ENCODE results near the gene CCDC102A. TPM values are rescaled to one million over a fixed set of nuclear protein-coding genes. Genes with fewer than 3 reads are reported as not detected.

CCDC102A gene
- total and polyA plus RNA-seq, 2 donors = 12.7 to 25.6 TPM

- Histone ChIP-seq H3K36me3 (ENCODE audit: insufficient read depth) (no peaks in the 10 kb centered on the region), H3K27ac (ENCODE audit: low read depth) (no peak overlapping the region), H3K4me1 (ENCODE audit: insufficient read depth) (peaks cover under 1% of the 10 kb centered on the region), H3K4me3 (ENCODE audit: low read depth, low read length) (no peak overlapping the region)
- no peak for DNase-seq (ENCODE audit: extremely low spot score)
- 76% methylated on average over 126 of the region's 126 CpGs for WGBS
Observed at GRCh38 chr16:57528499-57529390, 7.6 kb downstream of the CCDC102A start.

DNA sequence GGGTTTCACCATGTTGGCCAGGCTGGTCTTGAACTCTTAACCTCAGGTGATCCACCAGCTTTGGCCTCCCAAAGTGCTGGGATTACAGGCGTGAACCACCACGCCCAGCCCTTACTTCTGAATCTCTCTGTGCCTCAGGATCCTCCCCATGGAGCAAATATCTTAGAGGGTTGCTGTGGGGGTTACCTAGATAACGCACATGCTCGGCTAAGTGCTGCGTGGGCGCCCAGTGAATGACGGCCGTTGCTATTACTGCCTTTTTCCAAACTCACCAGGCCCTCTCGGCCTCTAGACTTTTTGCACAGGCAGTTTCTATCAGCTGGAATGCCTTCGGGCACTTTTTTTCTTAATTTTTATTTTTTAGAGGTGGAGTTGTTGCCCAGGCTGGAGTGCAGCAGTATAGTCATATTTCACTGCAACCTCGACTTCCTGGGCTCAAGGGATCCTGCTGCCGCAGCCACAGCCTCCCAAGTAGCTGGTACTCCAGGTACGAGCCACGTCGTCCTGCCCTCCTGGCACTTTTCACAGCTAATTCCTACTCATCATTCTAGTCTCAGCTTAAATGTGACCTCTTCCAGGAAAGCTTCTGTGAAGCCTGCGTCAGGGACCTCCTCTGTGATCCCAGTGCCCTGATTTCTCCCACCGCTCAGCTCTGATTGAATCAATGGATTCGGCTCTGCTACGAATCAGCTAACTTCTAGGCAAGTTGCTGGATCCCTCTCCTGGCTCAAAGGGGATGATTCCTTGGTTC is 8.6 kb downstream of the CCDC102A start:
- Histone ChIP-seq H3K36me3 (ENCODE audit: insufficient read depth) (no peaks in the 10 kb centered on the region), H3K4me1 (ENCODE audit: insufficient read depth) (no peaks in the 10 kb centered on the region), H3K4me3 (ENCODE audit: low read depth, low read length) (no peak overlapping the region), H3K27ac (ENCODE audit: low read depth) (no peak overlapping the region)
- no peak for DNase-seq (ENCODE audit: extremely low spot score)
- WGBS = 95% methylated on average over 19 of the region's 19 CpGs

DNA sequence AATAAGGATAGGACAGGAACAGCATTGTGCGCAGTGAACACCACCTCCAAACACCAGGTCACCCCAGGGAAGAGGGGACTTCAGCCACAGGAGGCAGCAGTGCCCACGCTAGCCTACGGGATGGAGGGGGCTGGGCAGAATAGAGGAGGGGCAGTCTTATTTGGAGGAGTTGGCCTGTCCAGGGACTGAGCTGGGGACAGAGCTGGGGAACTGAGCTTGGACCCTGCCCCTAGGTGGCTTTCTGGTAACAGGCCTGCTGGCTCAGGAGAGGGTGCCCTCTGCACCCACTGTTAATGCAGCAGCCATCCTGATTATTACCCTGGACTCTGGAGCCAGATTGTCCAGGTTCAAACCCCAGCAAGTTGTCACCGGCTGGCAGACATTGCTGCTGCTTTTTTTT is 9.3 kb downstream of the CCDC102A start:
- WGBS = 87% methylated on average over 4 of the region's 4 CpGs
- H3K36me3 ChIP-seq (ENCODE audit: insufficient read depth) = no peaks in the 10 kb centered on the region
- H3K27ac ChIP-seq (ENCODE audit: low read depth) = no peak overlapping the region
- H3K4me3 ChIP-seq (ENCODE audit: low read depth, low read length) = no peak overlapping the region
- no peaks in the 10 kb centered on the region for H3K4me1 ChIP-seq (ENCODE audit: insufficient read depth)
- no peak for DNase-seq (ENCODE audit: extremely low spot score)

DNA sequence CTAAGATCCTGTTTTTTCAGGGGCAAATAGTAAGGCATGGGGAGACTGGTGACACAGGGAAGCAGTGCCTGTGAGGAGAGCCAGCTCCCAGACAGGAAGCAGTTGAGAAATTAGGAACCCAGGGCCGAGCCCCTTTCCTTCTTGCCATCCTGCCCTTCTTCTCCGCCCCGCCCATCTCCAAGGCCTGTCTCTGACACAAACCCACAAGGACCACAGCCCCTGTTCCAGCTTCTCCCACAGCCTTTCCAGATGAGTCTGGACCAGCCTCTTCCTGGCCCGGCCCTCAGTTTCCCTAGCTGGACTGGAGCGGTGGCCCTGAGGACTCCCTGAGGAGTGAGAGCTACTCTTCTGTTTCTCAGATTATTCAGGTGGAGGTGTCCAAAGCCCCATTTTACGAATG is 9.9 kb downstream of the CCDC102A start:
- Histone ChIP-seq H3K27ac (ENCODE audit: low read depth) (no peak overlapping the region), H3K36me3 (ENCODE audit: insufficient read depth) (no peaks in the 10 kb centered on the region), H3K4me3 (ENCODE audit: low read depth, low read length) (no peak overlapping the region), H3K4me1 (ENCODE audit: insufficient read depth) (no peaks in the 10 kb centered on the region)
- WGBS = 90% methylated on average over 6 of the region's 6 CpGs
- DNase-seq (ENCODE audit: extremely low spot score) = no peak

DNA sequence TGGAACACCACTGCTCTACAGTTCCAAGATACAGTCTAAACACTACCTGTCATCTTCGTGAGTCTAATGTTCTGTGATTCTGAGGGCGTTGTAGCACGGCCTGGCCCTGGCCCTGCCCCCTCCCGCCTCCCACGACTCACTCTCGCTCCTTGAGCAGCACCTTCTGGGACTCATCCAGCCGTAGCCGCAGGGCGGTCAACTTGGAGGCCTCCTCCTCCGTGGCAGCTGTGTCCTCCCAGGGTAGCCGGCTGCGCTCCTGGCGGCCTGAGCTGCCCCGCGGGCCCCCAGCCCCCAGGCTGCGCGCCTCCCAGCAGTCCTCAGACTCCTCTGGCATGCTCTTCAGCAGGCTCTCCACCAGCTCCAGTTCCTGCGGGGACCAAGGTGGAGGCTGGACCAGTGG is 10.6 kb downstream of the CCDC102A start:
- no peak overlapping the region for H3K27ac ChIP-seq (ENCODE audit: low read depth)

DNA sequence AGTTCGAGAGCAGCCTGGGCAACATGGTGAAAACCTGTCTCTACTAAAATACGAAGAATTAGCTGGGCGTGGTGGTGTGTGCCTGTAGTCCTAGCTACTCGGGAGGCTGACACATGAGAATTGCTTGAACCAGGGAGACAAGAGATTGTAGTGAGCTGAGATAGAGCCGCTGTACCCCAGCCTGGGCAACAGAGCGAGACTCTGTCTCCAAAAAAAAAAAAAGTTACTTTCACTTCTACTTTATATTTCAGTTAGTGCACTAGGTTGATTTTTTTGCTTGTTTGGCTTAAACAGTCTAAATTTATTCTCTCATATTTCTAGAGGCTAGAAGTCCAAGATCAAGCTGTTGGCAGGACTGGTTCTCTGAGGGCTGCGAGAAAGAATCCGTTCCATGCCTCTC is 13.4 kb downstream of the CCDC102A start:
- DNase-seq (ENCODE audit: extremely low spot score) = no peak
- Histone ChIP-seq H3K4me3 (ENCODE audit: low read depth, low read length) (no peak overlapping the region), H3K27ac (ENCODE audit: low read depth) (no peak overlapping the region), H3K36me3 (ENCODE audit: insufficient read depth) (no peaks in the 10 kb centered on the region), H3K4me1 (ENCODE audit: insufficient read depth) (no peaks in the 10 kb centered on the region)
- WGBS = 89% methylated on average over 8 of the region's 8 CpGs

More for the DNA sequence above, 10.6 kb downstream of the CCDC102A start:
- WGBS = 82% methylated on average over 18 of the region's 18 CpGs
- no peak for DNase-seq (ENCODE audit: extremely low spot score)
- Histone ChIP-seq H3K4me3 (ENCODE audit: low read depth, low read length) (no peak overlapping the region), H3K36me3 (ENCODE audit: insufficient read depth) (no peaks in the 10 kb centered on the region), H3K4me1 (ENCODE audit: insufficient read depth) (no peaks in the 10 kb centered on the region)

GRCh38 chr16:57519796-57520360 is 16.5 kb downstream of the CCDC102A start:
- Histone ChIP-seq H3K36me3 (ENCODE audit: insufficient read depth) (no peaks in the 10 kb centered on the region), H3K27ac (ENCODE audit: low read depth) (no peak overlapping the region), H3K4me1 (ENCODE audit: insufficient read depth) (no peaks in the 10 kb centered on the region), H3K4me3 (ENCODE audit: low read depth, low read length) (no peak overlapping the region)
- 38% methylated on average over 10 of the region's 10 CpGs for WGBS
- no peak for DNase-seq (ENCODE audit: extremely low spot score)

- Histone ChIP-seq H3K4me1 (ENCODE audit: insufficient read depth) (no peaks in the 10 kb centered on the region), H3K36me3 (ENCODE audit: insufficient read depth) (no peaks in the 10 kb centered on the region), H3K4me3 (ENCODE audit: low read depth, low read length) (no peak overlapping the region), H3K27ac (ENCODE audit: low read depth) (no peak overlapping the region)
- DNase-seq (ENCODE audit: extremely low spot score) = no peak
- 91% methylated on average over 6 of the region's 6 CpGs for WGBS
Observed at GRCh38 chr16:57518922-57519321, 17.4 kb downstream of the CCDC102A start.

DNA sequence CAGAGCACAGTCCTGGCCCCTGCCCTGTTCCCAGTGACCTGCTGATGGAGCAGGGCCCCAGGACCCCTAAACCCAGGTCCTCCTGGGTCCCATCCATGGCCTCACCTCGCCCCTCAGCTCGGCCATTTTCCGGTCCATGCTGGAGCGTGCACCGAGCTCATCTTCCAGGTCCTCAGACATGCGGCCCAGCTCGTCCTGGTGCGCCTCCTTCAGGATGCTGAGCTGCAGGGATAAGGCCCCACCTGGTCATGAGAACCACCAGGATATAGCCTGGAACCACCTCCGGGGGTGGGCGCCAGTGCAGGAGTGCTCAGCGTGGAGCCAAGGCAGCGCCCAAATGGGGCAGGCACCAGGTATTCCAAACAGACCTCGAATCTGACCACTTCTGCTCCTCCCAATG is 17.9 kb downstream of the CCDC102A start:
- no peak for DNase-seq (ENCODE audit: extremely low spot score)
- H3K4me3 ChIP-seq (ENCODE audit: low read depth, low read length) = no peak overlapping the region
- WGBS = 93% methylated on average over 13 of the region's 13 CpGs
- H3K27ac ChIP-seq (ENCODE audit: low read depth) = no peak overlapping the region
- no peaks in the 10 kb centered on the region for H3K36me3 ChIP-seq (ENCODE audit: insufficient read depth)
- H3K4me1 ChIP-seq (ENCODE audit: insufficient read depth) = no peaks in the 10 kb centered on the region

DNA sequence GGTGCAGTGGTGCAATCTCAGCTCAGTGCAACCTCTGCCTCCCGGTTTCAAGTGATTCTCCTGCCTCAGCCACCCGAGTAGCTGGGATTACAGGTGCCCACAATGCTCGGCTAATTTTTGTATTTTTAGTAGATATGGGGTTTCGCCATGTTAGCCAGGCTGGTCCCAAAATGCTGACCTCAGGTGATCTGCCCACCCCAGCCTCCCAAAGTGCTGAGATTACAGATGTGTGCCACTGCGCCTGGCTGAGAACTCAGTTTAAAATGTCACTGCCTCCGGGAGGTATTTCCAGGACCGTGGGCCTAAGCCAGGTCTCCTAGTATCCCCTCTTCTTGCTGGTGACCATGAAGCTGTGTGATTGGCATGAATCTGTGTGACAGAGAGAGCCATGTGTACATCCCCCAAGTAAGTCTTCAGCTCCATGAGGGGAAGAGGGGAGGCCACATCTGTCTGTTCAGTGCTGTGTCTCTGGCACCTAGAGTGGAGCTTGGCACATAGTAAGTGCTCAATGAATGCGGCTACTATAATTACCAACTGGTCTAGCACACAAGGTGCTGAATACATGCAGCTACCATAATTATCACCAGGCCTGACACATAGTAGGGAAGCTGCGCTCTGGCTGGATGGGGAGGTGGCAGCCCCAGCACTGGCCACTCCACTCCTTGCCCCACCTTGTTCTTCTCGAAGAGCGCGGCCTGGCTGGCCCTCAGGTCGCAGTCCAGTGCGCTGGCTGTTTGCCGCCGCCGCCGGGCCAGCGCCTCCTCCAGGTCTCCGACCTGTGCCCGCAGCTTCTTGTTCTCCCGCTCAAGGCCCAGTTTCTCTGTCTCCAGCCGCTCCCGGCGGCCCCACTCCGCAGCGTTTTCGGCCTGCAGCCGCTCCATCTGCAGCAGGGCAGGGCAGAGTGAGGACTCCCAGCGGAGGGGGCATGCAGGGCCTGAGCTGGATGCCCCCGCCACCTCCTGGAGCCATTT is 18.7 kb downstream of the CCDC102A start:
- Histone ChIP-seq H3K27ac (ENCODE audit: low read depth) (no peak overlapping the region), H3K4me1 (ENCODE audit: insufficient read depth) (no peaks in the 10 kb centered on the region), H3K36me3 (ENCODE audit: insufficient read depth) (no peaks in the 10 kb centered on the region), H3K4me3 (ENCODE audit: low read depth, low read length) (no peak overlapping the region)
- WGBS = 90% methylated on average over 31 of the region's 31 CpGs
- DNase-seq (ENCODE audit: extremely low spot score) = no peak

- Histone ChIP-seq H3K4me3 (ENCODE audit: low read depth, low read length) (no peak overlapping the region), H3K4me1 (ENCODE audit: insufficient read depth) (no peaks in the 10 kb centered on the region), H3K27ac (ENCODE audit: low read depth) (no peak overlapping the region), H3K36me3 (ENCODE audit: insufficient read depth) (no peaks in the 10 kb centered on the region)
- WGBS = 91% methylated on average over 3 of the region's 3 CpGs
- DNase-seq (ENCODE audit: extremely low spot score) = no peak
Observed at GRCh38 chr16:57516773-57517172, 19.6 kb downstream of the CCDC102A start.

DNA sequence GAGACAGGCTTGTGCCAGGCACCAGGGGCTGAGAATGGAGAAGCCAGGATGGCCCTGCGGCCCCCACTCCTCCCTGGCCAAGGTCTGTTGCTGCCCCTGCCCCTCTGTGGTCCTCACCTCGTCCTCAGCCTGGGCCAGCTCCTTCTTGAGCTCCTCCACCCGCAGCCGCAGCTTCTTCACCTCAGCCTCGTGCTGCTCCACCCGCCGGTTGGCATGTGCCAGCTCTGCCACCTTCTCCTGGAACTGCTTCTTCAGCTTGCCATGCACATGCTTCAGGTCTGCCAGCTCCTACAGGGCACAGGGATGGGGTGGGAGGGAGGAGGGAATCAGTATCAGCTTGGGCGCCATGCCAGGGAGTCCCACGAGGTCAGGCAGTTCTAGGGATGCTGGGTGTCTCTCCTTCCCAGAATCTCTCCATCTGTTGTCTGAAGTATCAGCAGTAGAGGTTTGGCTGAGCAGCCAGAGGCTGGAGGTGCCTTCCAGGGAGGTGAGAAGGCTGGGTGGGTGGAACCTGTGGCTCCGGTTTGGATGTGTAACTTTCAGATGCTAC is 20.1 kb downstream of the CCDC102A start:
- Histone ChIP-seq H3K27ac (ENCODE audit: low read depth) (no peak overlapping the region), H3K4me1 (ENCODE audit: insufficient read depth) (no peaks in the 10 kb centered on the region), H3K36me3 (ENCODE audit: insufficient read depth) (no peaks in the 10 kb centered on the region), H3K4me3 (ENCODE audit: low read depth, low read length) (no peak overlapping the region)
- DNase-seq (ENCODE audit: extremely low spot score) = no peak
- WGBS = 83% methylated on average over 10 of the region's 10 CpGs
